HG03432 (cell line): ENCODE data around the gene NOTCH1.

Source experiments
- ATAC-seq: cut with Tn5 transposase; IDR thresholded peaks from one replicate; pipeline ENCODE4 v1.9.1; 2021; ENCODE audit warnings: mild to moderate bottlenecking, moderate library complexity; ENCODE audit not compliant: unreplicated experiment

The NOTCH1 gene

GRCh38 chr9:136534366-136534765 lies 11.5 kb downstream of the NOTCH1 start:
- ATAC-seq: no peak

GRCh38 chr9:136533775-136534157 lies 12.1 kb downstream of the NOTCH1 start:
- peak; percentile 15 for ATAC-seq

- ATAC-seq: peak; percentile 33
Measured at GRCh38 chr9:136532799-136533774, 12.8 kb downstream of the NOTCH1 start.

- no peak for ATAC-seq
Measured at GRCh38 chr9:136531904-136532798, 13.7 kb downstream of the NOTCH1 start.

GRCh38 chr9:136531186-136531903 lies 14.5 kb downstream of the NOTCH1 start:
- ATAC-seq: no peak

- no peak for ATAC-seq
Measured at GRCh38 chr9:136530461-136531089, 15.3 kb downstream of the NOTCH1 start.

GRCh38 chr9:136529516-136530460 lies 16.1 kb downstream of the NOTCH1 start:
- ATAC-seq: no peak

GRCh38 chr9:136528716-136529341 lies 17.0 kb downstream of the NOTCH1 start:
- ATAC-seq: no peak

GRCh38 chr9:136527721-136528710 lies 17.8 kb downstream of the NOTCH1 start:
- ATAC-seq: no peak

- no peak for ATAC-seq
Measured at GRCh38 chr9:136527131-136527530, 18.7 kb downstream of the NOTCH1 start.

GRCh38 chr9:136526625-136527066 lies 19.2 kb downstream of the NOTCH1 start:
- no peak for ATAC-seq

GRCh38 chr9:136525841-136526499 lies 19.9 kb downstream of the NOTCH1 start:
- no peak for ATAC-seq

GRCh38 chr9:136525207-136525606 lies 20.6 kb downstream of the NOTCH1 start:
- no peak for ATAC-seq

GRCh38 chr9:136522314-136523237 lies 23.3 kb downstream of the NOTCH1 start:
- ATAC-seq: no peak

GRCh38 chr9:136521537-136521936 lies 24.3 kb downstream of the NOTCH1 start:
- ATAC-seq: no peak

- no peak for ATAC-seq
Measured at GRCh38 chr9:136520053-136520540, 25.8 kb downstream of the NOTCH1 start.
